Stimulated activated CD4-positive, alpha-beta T cell treated with anti-CD3 and anti-CD28 coated beads, Interleukin-12 subunit alpha, Interleukin-12 subunit beta, amount 100 ng/mL, for 4 hours (primary cell): ENCODE results near the gene OOSP3.
"Not testable (repeated sequence)": the region's sequence is repeated elsewhere in the genome, so short reads cannot be mapped to it uniquely, and the experiment has no call there.

Source experiments
- DNase-seq: peaks from one replicate; pipeline ENCODE4 v3.0.0-alpha.2; 2020

The OOSP3 gene

GRCh38 chr11:59878575-59878974, at the start of gene OOSP3:
Gene OOSP3 (plus strand): TSS chr11:59878782. CDS start chr11:59878809, 27 bp downstream.
- DNase-seq, result no peak

DNA sequence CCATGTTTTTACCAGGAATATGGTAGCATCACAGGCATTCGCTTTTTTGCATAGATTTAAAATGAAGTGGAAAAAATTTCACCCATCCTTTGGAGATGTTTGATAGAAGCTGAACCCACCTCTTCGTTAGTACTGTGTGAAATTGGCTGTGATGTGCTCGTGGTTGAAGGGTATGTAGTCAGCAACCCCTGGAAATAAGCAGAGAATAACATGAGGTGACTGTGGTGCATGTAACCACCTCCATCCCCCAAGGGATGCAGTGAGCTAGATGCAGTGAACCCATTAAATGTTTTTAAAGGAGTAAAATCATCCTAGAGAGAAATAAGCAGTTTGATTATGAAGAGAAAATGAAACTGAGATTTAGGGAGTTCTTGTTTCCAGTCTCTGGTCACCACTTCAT, 49.2 kb upstream of the OOSP3 start:
- DNase-seq, result no peak

DNA sequence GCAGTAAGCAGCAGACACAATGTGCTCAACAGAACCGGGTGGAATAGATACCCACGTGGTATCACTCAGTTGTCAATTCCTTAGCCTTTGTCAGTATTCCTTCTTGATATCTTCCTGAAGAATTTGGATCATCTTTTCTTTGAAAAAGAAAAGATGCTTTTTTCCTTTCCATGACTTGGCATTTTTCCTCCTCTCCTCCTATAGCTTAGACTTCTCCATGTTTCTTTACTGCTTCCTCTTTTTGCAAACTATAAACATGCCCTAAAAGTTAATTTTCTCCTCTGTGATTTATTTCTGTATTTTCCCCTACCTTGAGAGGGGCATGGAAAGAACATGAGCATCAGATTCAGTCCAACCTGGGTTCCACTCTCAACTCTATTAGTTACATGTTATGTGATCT, 45.0 kb upstream of the OOSP3 start:
- DNase-seq, result no peak

DNA sequence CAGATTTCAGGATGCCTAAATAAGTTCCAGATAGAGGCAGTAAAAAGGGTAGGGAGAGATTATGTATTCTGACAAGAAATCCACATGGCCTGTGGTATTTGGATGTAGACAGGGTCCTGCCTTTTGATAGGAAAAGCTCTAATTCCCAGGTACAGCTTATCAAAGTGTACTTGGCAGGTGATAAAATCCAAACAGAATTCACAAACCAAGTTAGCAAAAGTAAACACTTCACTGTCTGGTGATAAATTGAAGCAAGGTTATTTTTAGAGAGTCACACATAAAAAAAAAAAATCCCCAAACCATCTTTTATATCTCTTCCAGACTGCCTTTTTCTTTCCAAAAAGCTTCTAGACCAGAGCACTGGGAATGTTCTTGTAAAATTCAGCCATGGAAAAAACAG, 39.0 kb upstream of the OOSP3 start:
- DNase-seq, result no peak

GRCh38 chr11:59841514-59841913, 37.1 kb upstream of the OOSP3 start:
- no peak for DNase-seq

- no peak for DNase-seq
Observed at GRCh38 chr11:59842316-59842715, 36.3 kb upstream of the OOSP3 start.

- DNase-seq, result no peak
Observed at GRCh38 chr11:59845399-59845798, 33.2 kb upstream of the OOSP3 start, which contains the start of gene CBLIF. Gene CBLIF (minus strand): TSS chr11:59845499. CDS start chr11:59845453, 46 bp downstream.

DNA sequence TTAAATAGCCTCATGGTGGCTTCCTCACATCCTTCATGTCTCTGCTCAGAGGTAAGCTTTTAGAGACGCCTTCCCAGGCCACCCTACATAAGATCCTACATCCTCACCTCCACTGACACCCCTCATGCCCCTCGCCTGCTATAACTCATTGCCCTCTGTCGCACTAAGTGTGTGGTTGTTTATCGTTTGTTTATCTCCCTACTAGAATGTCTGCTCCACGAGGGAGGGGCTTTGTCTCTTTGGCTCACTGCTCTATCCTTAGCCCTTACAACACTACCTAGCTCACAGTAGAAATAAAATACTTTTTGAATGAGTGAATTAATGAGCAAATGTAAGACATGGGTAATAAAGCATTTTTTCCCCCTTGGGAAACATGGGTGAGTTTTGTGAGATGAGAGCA, 32.0 kb upstream of the OOSP3 start:
- no peak for DNase-seq

- no peak for DNase-seq
Observed at GRCh38 chr11:59847626-59848025, 31.0 kb upstream of the OOSP3 start.

GRCh38 chr11:59848439-59848838, 30.1 kb upstream of the OOSP3 start:
- DNase-seq, result not testable (repeated sequence)

GRCh38 chr11:59849129-59849528, 29.5 kb upstream of the OOSP3 start:
- DNase-seq, result no peak

DNA sequence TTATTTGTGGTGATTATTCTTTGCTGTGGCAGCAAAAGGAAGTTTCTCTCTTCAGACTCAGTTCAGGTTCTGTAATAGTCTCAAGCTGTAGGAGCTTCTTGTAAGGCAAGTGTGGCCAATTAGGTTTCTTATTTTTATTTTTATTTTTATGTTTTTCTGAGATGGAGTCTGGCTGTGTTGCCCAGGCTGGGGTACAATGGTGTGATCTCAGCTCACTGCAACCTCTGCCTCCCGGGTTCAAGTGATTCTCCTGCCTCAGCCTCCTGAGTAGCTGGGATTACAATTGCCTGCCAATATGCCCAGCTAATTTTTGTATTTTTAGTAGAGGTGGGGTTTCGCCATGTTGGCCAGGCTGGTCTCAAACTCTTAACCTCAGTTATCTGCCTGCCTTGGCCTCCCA, 29.0 kb upstream of the OOSP3 start:
- not testable (repeated sequence) for DNase-seq

DNA sequence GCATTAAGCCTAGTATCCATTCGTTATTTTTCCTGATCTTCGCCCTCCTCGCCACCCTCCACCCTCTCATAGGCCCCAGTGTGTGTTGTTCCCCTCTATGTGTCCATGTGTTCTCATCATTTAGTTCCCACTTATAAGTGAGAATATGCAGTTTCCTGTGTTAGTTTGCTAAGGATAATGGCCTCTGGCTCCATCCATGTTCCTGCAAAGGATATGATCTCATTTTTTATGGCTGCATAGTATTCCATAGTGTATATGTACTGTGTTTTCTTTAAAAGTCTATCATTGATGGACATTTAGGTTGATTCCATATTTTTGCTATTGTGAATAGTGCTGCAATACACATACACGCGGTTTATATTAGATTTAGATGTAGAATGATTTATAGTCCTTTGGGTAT, 27.2 kb upstream of the OOSP3 start:
- not testable (repeated sequence) for DNase-seq

- DNase-seq, result no peak
Observed at GRCh38 chr11:59854871-59855270, 23.7 kb upstream of the OOSP3 start.

GRCh38 chr11:59857439-59858434, 20.8 kb upstream of the OOSP3 start:
- DNase-seq, result no peak

DNA sequence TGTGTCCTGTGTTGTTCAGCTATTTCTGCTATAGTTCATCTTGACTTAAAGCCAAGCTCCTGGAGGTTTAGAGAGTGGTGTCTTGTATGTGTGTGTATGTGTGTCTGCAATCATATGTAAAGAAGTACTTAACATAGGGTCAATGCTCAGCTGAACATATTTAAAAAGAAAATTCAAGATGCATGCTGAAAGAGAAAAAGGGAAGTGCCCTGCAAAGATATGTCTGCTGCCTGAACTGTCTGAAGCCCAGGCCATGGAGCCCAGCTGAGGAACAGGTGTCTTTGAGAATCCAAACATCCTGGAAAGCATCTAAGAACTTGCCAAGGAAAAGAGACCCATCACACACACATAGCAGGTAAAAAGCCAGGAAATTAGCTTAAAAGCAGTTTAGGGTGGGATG, 18.9 kb upstream of the OOSP3 start:
- DNase-seq, result no peak

DNA sequence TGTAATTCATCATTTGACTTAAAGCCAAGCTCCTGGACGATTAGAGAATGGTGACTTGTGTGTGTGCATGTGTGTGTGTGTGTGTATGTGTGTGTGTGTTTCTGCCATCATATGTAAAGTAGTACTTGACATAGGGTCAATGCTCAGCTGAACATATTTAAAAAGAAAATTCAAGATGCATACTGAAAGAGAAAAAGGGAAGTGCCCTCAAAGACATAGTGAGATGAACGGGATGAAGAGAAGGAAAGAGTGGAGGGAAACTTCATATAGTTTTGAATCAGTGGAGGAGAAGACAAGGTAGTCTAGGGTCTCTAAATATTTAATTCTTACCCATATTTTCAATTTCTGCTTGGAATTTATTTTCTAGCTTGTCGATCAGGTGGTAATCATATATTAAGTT, 16.3 kb upstream of the OOSP3 start:
- no peak for DNase-seq

- DNase-seq, result no peak
Observed at GRCh38 chr11:59865031-59865430, 13.6 kb upstream of the OOSP3 start.

GRCh38 chr11:59866397-59866796, 12.2 kb upstream of the OOSP3 start, which contains the start of gene TCN1:
Gene TCN1 (minus strand): TSS chr11:59866487. CDS start chr11:59866470, 17 bp downstream.
- DNase-seq, result no peak

GRCh38 chr11:59866836-59867235, 11.7 kb upstream of the OOSP3 start:
- DNase-seq, result no peak

DNA sequence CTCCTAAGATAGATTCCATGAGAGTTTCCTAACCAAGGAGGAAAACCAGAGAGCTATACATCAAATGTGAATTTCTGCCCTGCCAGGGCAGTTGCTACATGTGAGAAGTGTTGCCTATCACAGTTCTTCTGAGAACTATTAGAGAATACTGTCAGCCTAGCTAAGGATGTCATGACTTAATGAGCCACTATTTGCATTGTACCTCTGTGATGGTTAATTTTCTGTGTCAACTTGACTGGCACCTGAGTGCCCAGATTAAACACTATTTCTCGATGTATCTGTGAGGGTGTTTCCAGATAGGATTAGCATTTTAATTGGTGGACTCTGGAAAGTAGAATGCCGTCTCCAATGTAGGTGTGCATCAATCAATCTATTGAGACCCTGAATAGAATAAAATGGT, 10.6 kb upstream of the OOSP3 start:
- no peak for DNase-seq

DNA sequence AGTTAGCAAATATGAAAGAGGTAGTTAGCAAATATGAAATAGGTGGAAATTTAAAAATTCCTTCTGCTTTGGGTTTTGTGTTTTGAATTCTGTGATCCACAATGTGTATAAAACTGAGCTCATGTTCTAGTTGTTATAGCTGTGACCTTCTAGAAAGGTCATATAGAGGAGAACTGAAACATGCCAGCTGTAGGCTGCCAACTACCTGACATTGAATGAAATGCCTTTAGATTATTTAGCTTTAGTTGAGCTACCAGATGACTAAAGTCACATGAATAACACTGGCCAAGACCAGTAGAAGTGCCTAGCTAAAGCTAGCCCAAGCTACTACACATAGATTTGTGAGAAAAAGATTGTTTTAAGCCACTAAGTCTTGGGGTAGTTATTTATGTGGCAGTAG, 6.5 kb upstream of the OOSP3 start:
- no peak for DNase-seq

- DNase-seq, result no peak
Observed at GRCh38 chr11:59875856-59876519, 2.6 kb upstream of the OOSP3 start.

DNA sequence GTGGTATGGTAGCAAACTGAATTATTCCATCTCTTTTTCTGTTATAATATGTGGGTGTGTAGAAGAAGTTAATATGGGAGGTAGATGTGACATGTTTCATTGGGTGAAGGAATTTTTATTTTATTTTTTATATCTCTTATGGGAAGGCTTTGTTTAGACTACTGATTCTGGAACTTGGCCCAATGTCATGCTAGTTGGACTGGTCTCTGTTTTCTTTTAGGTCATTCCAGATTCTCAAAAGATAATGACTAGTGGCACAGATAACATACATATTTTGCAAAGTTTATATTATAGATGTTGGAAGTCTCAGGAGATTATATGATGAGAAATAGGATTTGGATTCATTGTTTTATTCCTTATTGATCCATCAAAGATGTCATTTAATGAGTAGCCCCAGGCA, 1.3 kb upstream of the OOSP3 start:
- DNase-seq, result no peak
